ENCODE measurements around the gene HAAO. TPM values are rescaled to one million over a fixed set of nuclear protein-coding genes. Genes with fewer than 3 reads are reported as not detected.

HAAO gene
- total and polyA plus RNA-seq, 2 of the 13 experiments (the other 11 are each of a cell fraction or from before 2014, with no cell fraction given) = 36.1 to 42.7 TPM

GRCh38 chr2:42828487-42829425 lies 36.4 kb upstream of the HAAO start (continued):
- no peak for TF ChIP-seq SOX13 (IDR thresholded peaks at IDR 0.05)
- TF ChIP-seq SOX13 (CRISPR knock-in tag; conservative IDR thresholded peaks at IDR 0.05 in 1 of 2, IDR thresholded peaks at IDR 0.05 in 1 of 2) = no peak
- TF ChIP-seq IKZF5 (CRISPR knock-in tag; IDR thresholded peaks at IDR 0.05) = 0 out of 2 replicates have a peak, but pooled peaks have one; percentile 62
- no peak for TF ChIP-seq SALL2 (CRISPR knock-in tag; IDR thresholded peaks at IDR 0.05)
- no peak for TF ChIP-seq SIX1 (CRISPR knock-in tag; IDR thresholded peaks at IDR 0.05; ENCODE audit: borderline replicate concordance)
- TF ChIP-seq ZNF589 (CRISPR knock-in tag; conservative IDR thresholded peaks at IDR 0.05) = peak; percentile 20; the same call in 1 of the 2 replicates
- peak; percentile 53; the same call in 1 of the 2 replicates for TF ChIP-seq SPEN (CRISPR knock-in tag; IDR thresholded peaks at IDR 0.05; ENCODE audit: low read depth)
- TF ChIP-seq ZNF383 (CRISPR knock-in tag; IDR thresholded peaks at IDR 0.05; ENCODE audit: borderline replicate concordance) = no peak
- 0 out of 2 replicates have a peak, but pooled peaks have one; percentile 7 for TF ChIP-seq DMAP1 (CRISPR knock-in tag; IDR thresholded peaks at IDR 0.05)
- no peak for TF ChIP-seq TRIM24 (CRISPR knock-in tag; IDR thresholded peaks at IDR 0.05)
- TF ChIP-seq AGO1 (IDR thresholded peaks at IDR 0.05; ENCODE audit: low read depth, low read length, poor library complexity, severe bottlenecking) = no peak
- TF ChIP-seq MED1 (CRISPR knock-in tag; IDR thresholded peaks at IDR 0.05) = no peak
- TF ChIP-seq ZNF550 (CRISPR knock-in tag; IDR thresholded peaks at IDR 0.05; ENCODE audit: borderline replicate concordance) = 0 out of 2 replicates have a peak, but pooled peaks have one; percentile 81
- TF ChIP-seq FIP1L1 (IDR thresholded peaks at IDR 0.05; ENCODE audit: borderline replicate concordance, insufficient read depth, low read depth, low read length) = no peak
